ENCODE data around the gene OR2V1. TPM values are rescaled to one million over a fixed set of nuclear protein-coding genes. Genes with fewer than 3 reads are reported as not detected.

The OR2V1 gene
- polyA plus RNA-seq, 3 donors from 2014 or later = not detected

DNA sequence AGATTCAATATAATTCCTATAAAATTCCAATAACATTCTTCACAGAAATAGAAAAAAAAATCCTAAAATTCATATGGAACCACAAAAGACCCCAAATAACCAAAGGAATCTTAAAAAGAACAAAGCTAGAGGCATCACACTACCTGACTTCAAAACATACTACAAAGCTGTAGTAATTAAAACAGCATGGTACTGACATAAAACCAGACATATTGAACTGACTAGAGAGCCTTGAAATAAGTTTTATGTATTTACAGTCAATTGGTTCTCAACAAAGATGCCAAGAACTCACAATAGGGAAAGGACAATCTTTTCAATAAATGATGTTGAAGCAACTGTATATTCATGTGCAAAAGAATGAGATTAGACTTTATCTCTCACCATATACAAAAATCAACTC, 54.0 kb downstream of the OR2V1 start:
- no peak overlapping the region for H3K27ac Mint-ChIP-seq
- H3K36me3 Mint-ChIP-seq = no peaks in the 10 kb centered on the region
- no peaks in the 10 kb centered on the region for H3K4me1 Mint-ChIP-seq
- H3K4me3 Mint-ChIP-seq = no peak overlapping the region
- H3K9me3 Mint-ChIP-seq = no peaks in the 10 kb centered on the region
- DNase-seq = no peak
- H3K27me3 Mint-ChIP-seq (ENCODE audit: low read depth in 3 of 3) = peaks cover 2 to 20% (median 6%) of the 10 kb centered on the region in 3 donors

Other genes with a start within 250 kb of the OR2V1 start
- not detected for gene BTNL8, start 232.0 kb downstream of the OR2V1 start, polyA plus RNA-seq
- not detected for gene BTNL3, start 142.3 kb downstream of the OR2V1 start, polyA plus RNA-seq
- not detected for gene BTNL9, start 90.9 kb downstream of the OR2V1 start, polyA plus RNA-seq
- gene OR2V2, start 16.4 kb upstream of the OR2V1 start, polyA plus RNA-seq = not detected
- gene TRIM7, start 74.0 kb upstream of the OR2V1 start, polyA plus RNA-seq = under 1 TPM in 1 of 3 donors, not detected in 2; 0.50 TPM
- 1 to 10 TPM in 2 of 3 donors, under 1 TPM in 1; 0.80 to 2.3 (median 1.7) TPM for gene TRIM41, start 92.1 kb upstream of the OR2V1 start, polyA plus RNA-seq
- 1,000 to 10,000 TPM; 1,093 to 1,304 (median 1,251) TPM for gene RACK1, start 112.7 kb upstream of the OR2V1 start, polyA plus RNA-seq
- 10 to 100 TPM; 16.0 to 42.6 (median 18.0) TPM for gene TRIM52, start 130.0 kb upstream of the OR2V1 start, polyA plus RNA-seq
- not detected for gene OR4F3, start 236.1 kb upstream of the OR2V1 start, polyA plus RNA-seq

Measured in immature natural killer cell (primary cell).